GF-D8 (cell line): ENCODE data around the gene GATC.

Experiments used
- DNase-seq: peaks from one replicate; lab custom pipeline; 2025; lab: John Stamatoyannopoulos, UW

The GATC gene

GRCh38 chr12:120498870-120499515 is 52.7 kb downstream of the GATC start:
- DNase-seq = no peak

DNA sequence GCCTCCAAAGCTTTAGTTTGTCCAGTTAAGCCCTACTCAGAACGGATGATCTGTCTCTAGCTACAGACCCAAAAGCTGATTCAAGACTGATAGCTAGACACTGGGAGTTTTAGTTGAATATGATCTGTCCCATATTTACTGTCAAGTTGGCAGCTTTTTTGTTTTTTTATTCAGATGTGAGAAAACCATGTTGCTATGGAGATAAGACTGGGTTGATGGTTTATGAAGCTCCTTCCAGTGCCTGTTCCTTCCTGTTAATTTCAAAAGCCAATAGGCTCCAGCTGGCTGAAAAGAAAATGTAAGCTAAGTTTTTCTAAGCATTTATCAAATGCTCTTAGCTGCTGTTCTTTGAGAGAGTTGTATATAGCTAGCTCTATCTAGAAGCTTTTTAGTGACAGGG is 54.3 kb downstream of the GATC start:
- DNase-seq = no peak

GRCh38 chr12:120504587-120504986 is 58.3 kb downstream of the GATC start:
- no peak for DNase-seq

DNA sequence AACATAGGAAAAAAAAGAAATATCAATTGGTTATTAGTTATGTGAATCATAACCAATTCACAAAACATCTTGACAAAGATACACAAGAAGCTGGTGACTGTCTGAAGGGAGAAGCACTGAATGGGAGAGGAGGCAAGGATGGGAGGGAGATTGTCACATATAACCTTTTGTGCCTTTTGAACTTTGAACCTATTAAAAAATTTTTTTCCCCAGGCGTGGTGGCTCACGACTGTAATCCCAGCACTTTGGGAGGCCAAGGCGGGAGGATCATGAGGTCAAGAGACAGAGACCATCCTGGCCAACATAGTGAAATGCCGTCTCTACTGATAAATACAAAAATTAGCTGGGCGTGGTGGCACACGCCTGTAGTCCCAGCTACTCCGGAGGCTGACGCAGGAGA is 62.3 kb downstream of the GATC start:
- no peak for DNase-seq
